HG03064 (cell line): Measurements from ENCODE around the gene PDK3.

Experiments
- ATAC-seq: cut with Tn5 transposase; IDR thresholded peaks from one replicate; pipeline ENCODE4 v1.9.1; 2021; ENCODE audit warnings: low read depth; ENCODE audit not compliant: unreplicated experiment

The PDK3 gene

DNA sequence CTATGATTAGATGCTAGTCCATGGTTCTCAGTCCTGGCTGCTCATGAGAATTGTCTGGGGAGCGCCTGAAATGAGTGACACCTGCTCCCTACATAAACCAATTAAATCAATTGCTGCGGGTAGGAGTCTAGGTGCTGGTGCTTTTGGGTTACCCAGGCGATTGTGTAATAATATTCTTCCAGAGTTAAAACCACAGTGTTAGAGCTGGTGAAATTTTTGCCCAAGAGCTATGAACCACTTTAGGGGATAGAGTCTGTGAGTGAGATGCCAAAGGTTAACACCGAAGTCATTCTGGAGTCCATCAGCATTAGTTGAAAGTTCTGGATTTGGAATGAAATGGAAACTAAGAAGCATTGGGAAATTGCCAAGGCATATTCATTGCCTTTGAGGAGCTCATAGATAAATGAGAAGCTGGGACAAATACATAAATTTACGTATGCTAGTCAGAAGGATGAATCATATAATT is 15.3 kb downstream of the PDK3 start:
- peak; percentile 39 for ATAC-seq

GRCh38 chrX:24482823-24483415 is 17.8 kb downstream of the PDK3 start:
- no peak for ATAC-seq

GRCh38 chrX:24483596-24483995 is 18.5 kb downstream of the PDK3 start:
- ATAC-seq = no peak

DNA sequence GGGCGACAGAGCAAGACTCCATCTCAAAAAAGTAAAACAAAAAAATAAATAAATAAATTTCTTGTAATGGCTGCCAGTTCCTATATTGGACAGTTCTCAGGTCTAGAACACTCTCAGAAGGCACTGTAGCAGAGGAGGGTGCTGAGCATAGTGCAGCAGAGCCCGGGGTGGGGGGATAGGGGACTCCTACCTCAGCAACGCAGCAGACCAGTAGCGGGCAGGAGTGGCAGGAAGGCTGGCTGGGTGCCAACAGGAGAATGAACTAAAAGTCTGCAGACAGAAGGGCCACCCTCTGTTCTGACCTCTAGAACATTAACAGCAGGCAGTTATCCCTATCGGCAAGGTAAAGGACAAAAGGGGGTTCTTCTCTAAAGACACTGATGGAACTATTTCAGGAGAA is 20.2 kb downstream of the PDK3 start:
- no peak for ATAC-seq

- ATAC-seq = no peak
These were observed 21.0 kb downstream of the PDK3 start for GRCh38 chrX:24485976-24486680.

DNA sequence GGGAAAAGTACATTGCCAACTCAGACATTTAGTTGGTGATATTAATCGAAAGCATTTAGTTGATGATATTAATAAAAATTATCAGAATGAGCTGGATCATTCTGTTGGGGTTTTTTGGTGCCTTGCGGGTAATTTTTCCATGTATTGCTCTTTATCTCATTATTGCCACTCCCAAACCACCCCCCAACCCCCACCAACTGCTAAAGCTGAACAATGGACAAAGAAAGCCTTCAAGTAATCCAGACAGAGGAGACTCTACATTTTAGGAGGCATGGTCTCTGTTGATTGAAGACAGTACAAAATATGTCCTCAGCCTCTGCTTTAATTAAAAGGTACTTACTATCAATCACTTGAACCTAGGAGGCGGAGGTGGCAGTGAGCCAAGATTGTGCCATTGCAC is 22.5 kb downstream of the PDK3 start:
- ATAC-seq = no peak

DNA sequence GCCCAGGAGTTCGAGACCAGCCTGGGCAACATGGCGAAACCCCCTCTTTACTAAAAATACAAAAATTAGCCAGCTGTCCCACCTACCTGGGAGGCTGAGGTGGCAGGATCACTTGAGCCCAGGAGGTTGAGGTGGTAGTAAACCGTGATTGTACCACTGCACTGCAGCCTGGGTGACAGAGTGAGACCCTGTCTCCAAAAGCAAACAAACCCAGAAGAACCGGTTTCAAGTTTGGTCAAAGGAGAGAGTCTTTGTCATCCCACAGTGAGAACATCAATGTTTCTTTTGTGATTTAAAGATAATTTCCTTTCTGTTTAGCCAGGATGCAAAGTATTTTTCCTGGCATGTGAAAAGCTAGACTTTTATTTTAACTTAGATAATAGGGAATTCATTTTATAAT is 26.7 kb downstream of the PDK3 start:
- no peak for ATAC-seq

- no peak for ATAC-seq
These were observed 28.9 kb downstream of the PDK3 start for GRCh38 chrX:24493740-24494581.

GRCh38 chrX:24494647-24495075 is 29.6 kb downstream of the PDK3 start:
- no peak for ATAC-seq

DNA sequence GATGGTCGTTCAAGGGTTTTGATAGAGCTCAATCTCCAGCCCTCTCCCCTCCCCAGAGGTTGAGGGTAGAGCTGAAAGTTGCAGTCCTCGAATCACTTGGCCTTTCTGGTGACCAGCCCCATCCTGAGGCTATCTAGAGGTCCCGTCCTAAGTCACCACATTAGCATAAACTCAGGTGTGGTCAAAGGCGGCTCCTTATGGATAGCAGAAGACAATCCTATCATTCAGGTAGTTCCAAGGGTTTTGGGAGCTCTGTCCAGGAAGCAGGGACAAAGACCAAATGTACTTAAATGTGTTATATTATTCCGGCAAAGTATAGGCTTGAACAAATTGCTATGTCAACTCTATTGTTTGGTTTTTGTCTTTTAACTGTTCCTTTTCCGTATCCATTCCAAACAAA is 30.6 kb downstream of the PDK3 start:
- no peak for ATAC-seq

GRCh38 chrX:24498181-24498580 is 33.1 kb downstream of the PDK3 start:
- no peak for ATAC-seq

DNA sequence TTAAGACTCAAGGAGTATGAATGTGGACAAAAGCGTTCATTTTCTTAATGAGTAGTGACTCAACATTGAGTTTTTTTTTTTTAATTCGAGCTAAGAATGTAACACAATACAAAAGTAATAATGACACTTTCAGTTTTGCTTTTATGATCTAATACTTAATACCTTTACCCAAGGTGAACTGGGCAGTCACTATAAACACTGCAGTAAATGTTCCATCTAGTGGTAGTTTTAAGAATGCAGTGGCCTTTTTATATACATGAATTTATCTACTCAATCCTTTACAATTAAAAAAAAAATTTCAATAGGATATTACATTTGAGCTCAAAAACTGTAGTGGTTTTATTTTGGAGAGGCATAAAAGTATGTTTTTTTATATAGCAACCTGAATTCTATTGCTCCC is 33.9 kb downstream of the PDK3 start:
- peak; percentile 73 for ATAC-seq

DNA sequence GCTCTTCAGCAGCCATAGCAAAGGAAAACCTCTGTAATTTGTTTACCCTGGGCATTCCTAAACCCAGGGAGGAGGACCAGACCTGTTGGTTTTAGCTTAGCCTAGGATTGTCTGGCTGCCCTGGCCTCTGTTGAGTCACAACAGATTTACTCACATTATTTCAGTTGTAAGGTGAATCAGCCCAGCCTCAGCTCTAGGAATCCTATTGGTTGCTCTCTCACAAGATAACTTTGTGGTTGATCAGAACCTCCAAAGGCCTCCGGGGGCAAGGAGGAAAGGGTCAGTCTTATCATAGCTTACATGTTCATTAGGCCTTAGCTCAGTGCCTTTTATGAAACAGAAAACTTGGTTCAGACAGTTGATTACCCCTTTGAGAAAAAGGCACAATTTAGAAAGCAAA is 41.0 kb downstream of the PDK3 start:
- peak; percentile 81 for ATAC-seq

DNA sequence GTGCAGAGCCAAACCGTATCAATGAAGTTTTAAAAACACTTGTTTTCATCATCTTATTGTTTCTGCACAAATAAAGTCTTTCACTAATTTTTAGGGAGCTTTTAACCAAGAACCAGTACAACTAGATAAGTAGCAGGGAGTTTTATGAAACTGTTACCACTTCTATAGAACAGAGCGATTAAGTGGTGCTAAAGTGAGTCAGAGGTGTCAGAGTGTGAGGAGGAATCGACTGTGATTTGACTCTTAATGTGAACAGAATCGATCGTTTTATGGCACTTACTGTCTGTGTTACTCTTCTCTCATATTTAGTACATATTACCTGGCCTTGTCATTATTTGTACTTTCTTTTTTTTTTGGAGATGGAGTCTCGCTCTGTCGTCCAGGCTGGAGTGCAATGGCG is 43.3 kb downstream of the PDK3 start:
- ATAC-seq = no peak

- peak; percentile 99 for ATAC-seq
These were observed 48.3 kb downstream of the PDK3 start for GRCh38 chrX:24513416-24513815.

DNA sequence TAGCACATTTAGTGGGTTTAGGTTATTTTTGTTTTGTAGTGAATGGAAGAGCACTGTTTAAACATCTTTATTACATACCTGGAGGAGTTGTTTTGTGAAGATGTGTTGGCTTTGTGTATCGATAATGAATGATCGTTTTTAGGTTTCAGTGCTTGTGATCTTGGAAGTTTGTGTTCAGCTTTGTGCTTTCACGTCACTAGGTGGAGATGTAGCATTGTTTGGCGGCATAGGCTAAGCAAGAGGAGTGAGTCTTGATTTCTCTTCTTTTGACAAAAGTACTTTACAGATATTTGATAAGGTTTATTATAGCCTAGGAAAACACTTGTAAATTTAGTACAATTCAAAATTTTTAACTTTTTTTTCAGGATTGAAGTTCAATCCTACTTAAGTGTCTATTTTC is 50.4 kb downstream of the PDK3 start:
- ATAC-seq = no peak

DNA sequence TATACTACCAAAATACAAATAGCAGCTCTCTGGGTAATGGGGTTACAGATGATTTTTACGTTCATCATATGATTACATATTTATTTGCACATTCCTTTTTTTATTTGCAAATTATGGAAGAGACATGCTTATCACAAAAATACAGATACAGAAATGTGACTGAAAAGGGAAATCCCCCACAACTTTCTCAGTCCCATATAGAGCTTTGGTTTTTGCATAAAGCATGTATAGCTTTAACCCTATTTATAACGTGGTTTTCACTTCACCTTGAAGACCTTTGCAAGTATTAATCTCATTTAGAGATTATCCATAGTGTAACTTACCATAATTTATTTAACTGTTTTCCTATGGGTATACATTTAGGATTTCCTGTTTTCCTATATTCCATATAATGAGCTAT is 55.4 kb downstream of the PDK3 start:
- ATAC-seq = no peak

DNA sequence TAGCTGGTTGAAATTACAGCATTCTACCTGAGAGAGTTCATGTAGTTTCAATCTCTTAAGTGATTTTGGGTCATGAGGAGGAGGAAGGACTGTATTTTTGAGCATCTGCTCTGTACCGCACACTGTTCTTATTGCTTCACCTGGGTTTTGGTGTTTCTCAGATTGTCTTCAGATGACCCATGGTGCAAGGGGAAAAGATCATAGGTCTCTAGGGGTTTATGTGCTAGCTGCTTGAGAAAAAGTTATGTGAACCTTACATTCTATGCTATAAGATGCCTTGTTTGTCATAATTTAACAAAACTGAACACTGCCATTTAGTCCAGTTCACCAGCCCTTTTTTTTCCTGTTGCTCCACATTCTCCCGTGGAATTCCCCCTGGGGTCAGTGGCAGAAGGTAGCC is 60.4 kb downstream of the PDK3 start:
- no peak for ATAC-seq

DNA sequence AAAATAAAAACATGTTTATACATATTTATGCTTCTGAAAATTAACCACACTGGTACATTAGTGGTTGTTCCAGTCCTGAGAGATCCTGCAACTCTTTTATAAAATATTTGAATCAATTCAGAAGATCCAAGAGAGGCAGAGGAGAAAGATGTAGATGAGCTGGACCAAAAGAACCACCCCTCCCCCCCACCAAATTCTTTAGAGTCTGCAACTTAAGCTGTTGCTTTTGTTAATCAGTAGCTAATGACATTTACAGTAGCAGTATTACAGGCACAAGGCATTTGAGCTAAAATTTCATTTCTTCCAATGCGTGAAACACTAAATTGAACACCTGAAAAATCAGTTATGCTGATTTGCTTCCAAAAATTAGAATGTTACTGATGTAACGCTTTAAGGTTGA is 61.5 kb downstream of the PDK3 start:
- ATAC-seq = no peak

DNA sequence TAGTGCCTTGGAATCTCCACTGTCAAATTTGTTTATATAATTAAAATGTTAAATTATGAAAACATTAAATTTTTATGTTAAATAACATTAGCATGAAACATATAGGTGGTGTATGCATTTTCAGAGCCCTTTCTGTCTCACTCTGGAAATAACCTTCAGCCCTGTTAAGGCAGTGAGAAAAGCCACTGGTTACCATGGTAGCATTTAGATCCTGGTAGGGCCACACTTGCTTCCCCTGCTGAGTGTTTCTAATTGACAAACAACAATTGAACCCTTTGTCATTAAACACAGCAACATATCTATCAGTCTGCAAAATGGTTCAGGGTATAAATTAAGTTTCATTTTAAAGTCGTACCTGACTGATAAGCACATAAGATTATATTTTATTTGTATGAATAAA is 63.5 kb downstream of the PDK3 start:
- no peak for ATAC-seq

DNA sequence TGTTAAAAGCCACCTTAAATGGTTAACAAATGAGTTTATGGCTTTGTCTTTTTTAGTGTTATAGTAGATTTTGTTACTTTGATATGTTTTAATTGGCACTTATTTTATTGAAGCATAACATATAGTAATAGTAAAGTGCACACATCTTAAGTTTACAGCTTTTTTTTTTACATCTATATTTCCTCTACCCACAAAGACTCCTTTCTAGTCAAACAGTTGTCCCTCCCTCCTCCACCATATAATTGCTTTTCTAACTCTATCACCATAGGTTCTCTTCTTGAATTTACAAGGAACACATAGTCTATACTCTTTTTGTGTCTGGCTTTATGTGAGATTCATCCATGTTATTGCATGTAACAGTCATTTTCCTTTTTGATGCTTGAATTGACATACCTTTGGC is 71.5 kb downstream of the PDK3 start:
- ATAC-seq = no peak

GRCh38 chrX:24542756-24543155 is 77.7 kb downstream of the PDK3 start:
- no peak for ATAC-seq
